IPS-18a (cell line): ENCODE results near the gene CKAP4.
"Not testable (repeated sequence)": the region's sequence is repeated elsewhere in the genome, so short reads cannot be mapped to it uniquely, and the experiment has no call there.

Source experiments
- H3K27ac ChIP-seq: one replicate; pipeline ENCODE4 v1.5.1; 2013; ENCODE audit warnings: low read length
- H3K27me3 ChIP-seq: one replicate; pipeline ENCODE4 v1.6.1; 2013; ENCODE audit warnings: mild to moderate bottlenecking, low read length; ENCODE audit not compliant: control insufficient read depth, insufficient read depth
- H3K36me3 ChIP-seq: one replicate; pipeline ENCODE4 v1.6.1; 2013; ENCODE audit warnings: low read depth, low read length; ENCODE audit not compliant: control insufficient read depth
- H3K4me1 ChIP-seq: one replicate; pipeline ENCODE4 v1.6.1; 2013; ENCODE audit warnings: low read depth, low read length; ENCODE audit not compliant: control insufficient read depth
- H3K4me3 ChIP-seq: one replicate; pipeline ENCODE4 v1.5.1; 2013; ENCODE audit warnings: low read length
- H3K9ac ChIP-seq: one replicate; pipeline ENCODE4 v1.6.1; 2013; ENCODE audit warnings: mild to moderate bottlenecking, low read length, moderate library complexity
- H3K9me3 ChIP-seq: one replicate; pipeline ENCODE4 v1.6.1; 2013; ENCODE audit warnings: low read depth, low read length; ENCODE audit not compliant: control insufficient read depth

CKAP4 gene

DNA sequence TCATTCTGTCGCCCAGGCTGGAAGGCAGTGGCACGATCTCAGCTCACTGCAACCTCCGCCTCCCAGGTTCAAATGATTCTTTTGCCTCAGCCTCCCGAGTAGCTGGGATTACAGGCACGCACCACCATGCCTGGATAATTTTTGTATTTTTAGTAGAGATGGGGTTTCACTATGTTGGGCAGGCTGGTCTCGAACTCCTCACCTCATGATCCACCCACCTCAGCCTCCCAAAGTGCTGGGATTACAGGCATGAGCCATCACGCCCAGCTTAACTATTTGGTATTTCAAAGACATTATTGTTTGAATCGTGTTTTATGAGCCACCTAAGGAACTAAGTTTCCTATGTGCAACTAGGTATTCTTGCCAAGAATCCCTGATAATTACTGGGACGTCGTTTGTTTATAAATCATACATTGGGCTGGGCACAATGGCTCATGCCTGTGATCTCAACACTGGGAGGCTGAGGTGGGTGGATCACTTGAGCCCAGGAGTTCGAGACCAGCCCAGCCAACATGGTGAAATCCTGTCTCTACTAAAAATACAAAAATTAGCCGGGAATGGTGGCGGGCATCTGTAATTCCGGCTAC lies 38.8 kb upstream of the CKAP4 start:
- not testable (repeated sequence) for H3K4me3 ChIP-seq, H3K36me3 ChIP-seq, H3K9ac ChIP-seq, H3K27ac ChIP-seq, H3K27me3 ChIP-seq, H3K9me3 ChIP-seq, H3K4me1 ChIP-seq

DNA sequence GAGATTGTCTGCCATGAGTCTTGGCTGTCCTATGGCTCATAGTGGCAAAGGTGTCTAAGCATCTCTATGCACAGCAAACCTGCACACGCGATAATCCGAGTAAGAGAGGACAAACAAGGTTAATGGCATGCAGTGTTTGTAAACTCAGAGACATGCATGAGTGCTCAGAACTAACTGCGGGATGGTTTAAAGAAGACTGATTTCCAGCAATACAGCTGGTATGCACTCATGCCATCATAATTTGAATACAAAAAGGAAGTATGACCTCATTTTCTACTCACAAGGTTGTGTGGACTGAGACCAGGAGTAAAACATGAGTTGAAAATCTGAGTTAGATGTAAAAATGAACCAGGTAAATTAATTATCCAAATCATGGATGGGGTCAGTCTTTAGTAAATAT lies 38.2 kb upstream of the CKAP4 start:
- no peaks in the 10 kb centered on the region for H3K4me1 ChIP-seq
- no peaks in the 10 kb centered on the region for H3K36me3 ChIP-seq
- no peaks in the 10 kb centered on the region for H3K9me3 ChIP-seq
- no peak overlapping the region for H3K4me3 ChIP-seq
- no peaks in the 10 kb centered on the region for H3K27me3 ChIP-seq
- no peak overlapping the region for H3K27ac ChIP-seq
- H3K9ac ChIP-seq: no peak overlapping the region

DNA sequence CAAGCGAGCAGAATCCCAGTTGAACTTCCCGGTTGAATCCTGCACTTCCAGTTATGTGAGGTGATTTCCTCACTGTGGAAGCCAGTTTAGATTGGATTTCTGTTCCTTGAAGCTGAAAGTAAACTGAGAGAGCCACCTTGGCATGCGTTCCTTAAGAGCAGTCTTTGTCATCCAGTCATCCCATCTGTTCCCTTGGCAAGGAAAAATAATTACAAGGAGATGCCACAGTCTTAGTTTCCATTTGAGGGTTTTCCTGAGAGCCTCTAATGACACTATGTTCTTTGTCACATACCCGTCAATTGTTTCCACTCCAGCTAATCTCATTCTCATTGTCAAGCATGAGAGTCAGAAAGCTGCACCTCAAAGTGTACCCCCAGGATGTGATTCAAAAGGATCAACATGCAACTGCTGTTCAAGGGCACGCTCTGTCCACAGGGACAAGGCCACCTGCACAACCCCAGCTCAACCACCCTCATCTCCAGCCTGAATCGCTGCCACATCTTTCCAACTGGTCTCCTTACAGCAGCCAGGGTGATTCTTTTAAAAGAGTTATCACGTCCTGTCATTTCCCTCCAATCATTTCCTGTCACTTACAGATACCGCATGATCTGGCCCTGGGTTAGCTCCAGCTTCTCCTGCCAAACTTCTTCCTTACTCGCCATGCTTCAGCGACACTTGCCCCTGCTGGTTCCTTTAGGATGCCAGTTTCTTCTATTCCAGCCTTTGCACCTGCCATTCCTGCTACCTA lies 36.7 kb upstream of the CKAP4 start:
- Histone ChIP-seq H3K36me3 (no peaks in the 10 kb centered on the region), H3K4me3 (no peak overlapping the region), H3K4me1 (no peaks in the 10 kb centered on the region), H3K27me3 (no peaks in the 10 kb centered on the region), H3K27ac (no peak overlapping the region), H3K9me3 (no peaks in the 10 kb centered on the region), H3K9ac (no peak overlapping the region)

DNA sequence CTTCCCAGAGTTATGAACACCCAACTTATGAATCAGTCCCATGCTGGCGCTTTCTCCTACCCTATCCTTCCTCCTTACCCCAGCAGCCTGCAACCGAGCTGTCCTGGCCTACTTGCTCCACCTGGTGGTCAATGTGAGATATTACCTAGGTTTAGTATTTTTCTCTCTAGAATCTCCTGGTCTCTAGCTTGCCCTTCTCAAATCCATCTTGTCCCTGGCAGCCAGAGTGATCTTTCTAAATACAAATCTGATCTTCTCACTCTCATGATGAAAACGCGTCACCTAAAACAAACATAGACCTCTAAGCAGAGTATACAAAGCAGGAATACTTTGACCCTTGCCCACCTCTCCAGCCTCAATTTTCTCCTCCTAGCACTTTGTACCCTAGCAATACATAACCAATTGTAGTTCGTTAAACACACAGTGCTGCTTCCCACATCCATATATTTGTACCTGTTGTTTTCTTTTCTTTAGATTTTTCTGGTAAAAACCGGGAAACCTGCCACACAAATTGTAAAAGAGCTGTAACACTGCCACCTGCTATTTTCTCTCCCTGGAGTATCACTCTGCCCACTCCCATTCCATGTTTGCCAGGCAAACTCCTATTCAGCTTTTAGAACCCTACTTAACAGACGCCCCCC lies 34.8 kb upstream of the CKAP4 start:
- H3K27me3 ChIP-seq: no peaks in the 10 kb centered on the region
- no peak overlapping the region for H3K27ac ChIP-seq
- H3K36me3 ChIP-seq: no peaks in the 10 kb centered on the region
- H3K4me1 ChIP-seq: no peaks in the 10 kb centered on the region
- no peak overlapping the region for H3K4me3 ChIP-seq
- H3K9me3 ChIP-seq: no peaks in the 10 kb centered on the region
- H3K9ac ChIP-seq: no peak overlapping the region

DNA sequence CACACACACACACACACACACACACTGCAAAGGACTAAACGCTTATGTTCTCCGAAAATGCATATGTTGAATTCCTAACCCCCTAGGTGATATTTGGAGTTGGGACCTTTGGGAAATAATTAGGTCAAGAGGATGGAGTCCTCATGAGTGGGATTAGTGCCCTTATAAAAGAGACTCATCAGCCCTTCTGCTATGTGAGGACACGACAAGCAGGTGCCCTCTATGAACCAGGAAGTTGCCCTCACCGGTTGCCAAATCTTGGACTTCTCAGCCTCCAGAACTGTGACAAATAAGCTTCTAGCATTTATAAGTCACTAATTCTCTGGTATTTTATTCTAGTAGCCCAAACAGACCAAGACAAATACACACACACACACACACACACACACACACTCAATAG lies 34.0 kb upstream of the CKAP4 start:
- no peak overlapping the region for H3K9ac ChIP-seq
- H3K27me3 ChIP-seq: no peaks in the 10 kb centered on the region
- H3K27ac ChIP-seq: no peak overlapping the region
- H3K36me3 ChIP-seq: no peaks in the 10 kb centered on the region
- H3K4me3 ChIP-seq: no peak overlapping the region
- H3K4me1 ChIP-seq: no peaks in the 10 kb centered on the region
- H3K9me3 ChIP-seq: no peaks in the 10 kb centered on the region

DNA sequence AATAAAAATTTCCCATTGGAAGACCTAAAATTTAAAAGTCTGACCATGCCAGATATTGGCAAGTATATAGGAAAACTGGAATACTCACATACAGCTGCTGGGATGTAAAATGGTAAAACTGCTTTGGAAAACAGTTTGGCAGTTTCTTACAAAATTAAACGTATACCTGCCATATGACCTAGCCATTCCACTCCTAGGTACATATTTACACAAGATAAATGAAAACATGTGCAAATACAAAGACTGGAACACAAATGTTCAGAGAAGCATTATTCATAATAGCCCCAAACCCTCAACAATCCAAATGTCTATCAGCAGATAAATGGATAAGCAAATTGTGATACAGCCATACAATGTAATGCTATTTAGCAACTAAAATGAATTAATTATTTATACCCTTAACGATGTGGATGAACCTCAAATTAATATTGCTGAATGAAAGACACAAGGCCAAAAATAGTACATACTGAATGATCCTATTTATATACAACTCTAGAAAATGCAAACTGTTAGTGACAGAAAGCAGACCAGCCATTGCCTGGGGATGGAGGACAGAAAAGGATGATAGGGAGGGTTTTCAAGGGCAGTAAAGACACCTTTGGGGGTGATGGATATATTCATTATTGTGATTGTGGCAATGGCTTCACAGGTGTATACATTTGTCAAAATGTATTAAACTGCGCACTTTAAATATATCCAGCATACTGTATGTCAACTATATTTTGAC lies 33.4 kb upstream of the CKAP4 start:
- no peaks in the 10 kb centered on the region for H3K4me1 ChIP-seq
- no peaks in the 10 kb centered on the region for H3K9me3 ChIP-seq
- H3K27ac ChIP-seq: no peak overlapping the region
- H3K4me3 ChIP-seq: no peak overlapping the region
- no peak overlapping the region for H3K9ac ChIP-seq
- H3K36me3 ChIP-seq: no peaks in the 10 kb centered on the region
- no peaks in the 10 kb centered on the region for H3K27me3 ChIP-seq

DNA sequence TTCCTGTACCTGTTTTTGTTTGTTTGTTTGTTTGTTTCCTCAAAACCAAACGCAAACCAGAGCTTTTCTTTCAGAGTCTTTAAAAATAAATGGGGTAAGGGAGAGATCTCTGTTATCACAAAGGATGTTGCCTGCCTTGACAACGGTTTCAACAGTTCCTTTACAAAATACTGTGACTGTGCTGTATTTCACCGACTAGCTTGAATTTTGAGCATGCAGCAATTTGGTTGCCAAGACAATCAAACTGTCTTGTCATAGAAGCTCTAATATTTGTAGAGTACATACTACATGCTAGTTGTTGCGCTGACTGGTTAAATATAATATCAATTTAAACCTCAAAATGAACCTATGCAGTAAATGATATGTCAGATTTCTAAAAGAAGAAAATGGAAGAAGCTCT lies 32.3 kb upstream of the CKAP4 start:
- Histone ChIP-seq H3K9ac (no peak overlapping the region), H3K4me3 (no peak overlapping the region), H3K27me3 (no peaks in the 10 kb centered on the region), H3K27ac (no peak overlapping the region), H3K36me3 (no peaks in the 10 kb centered on the region), H3K9me3 (no peaks in the 10 kb centered on the region), H3K4me1 (no peaks in the 10 kb centered on the region)

DNA sequence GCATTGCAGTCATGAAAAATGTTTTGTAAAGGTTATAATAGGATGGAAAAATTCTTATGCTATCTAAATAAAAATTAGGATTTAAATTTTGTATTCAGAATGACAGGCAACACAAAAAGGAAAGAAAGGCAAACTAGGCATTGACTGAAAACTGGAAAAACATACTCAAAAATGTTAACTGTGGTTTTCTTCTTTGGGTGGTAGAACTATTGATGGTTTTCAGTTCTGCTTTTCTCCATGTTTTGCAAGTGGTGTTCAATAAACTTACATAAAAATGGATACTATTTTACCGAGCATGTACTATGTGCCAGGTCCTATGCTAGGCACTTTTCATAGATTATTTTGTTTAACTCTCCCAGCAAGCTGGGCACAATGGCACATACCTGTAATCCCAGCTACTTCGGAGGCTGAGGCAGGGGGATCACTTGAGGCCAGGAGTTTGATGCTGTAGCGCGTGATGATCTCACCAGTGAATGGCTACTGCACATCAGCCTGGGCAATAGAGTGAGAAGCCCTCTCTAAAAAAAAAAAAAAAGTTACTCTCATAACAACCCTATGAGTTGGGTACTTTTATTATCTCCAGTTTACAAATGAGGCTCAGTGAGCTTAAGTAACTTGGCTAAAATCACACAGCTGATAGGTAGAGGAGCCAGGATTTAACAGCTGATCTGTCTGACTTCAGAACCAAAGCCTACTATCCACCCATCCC lies 28.4 kb upstream of the CKAP4 start:
- H3K36me3 ChIP-seq: no peaks in the 10 kb centered on the region
- no peak overlapping the region for H3K9ac ChIP-seq
- no peak overlapping the region for H3K4me3 ChIP-seq
- no peaks in the 10 kb centered on the region for H3K9me3 ChIP-seq
- no peaks in the 10 kb centered on the region for H3K27me3 ChIP-seq
- no peaks in the 10 kb centered on the region for H3K4me1 ChIP-seq
- H3K27ac ChIP-seq: no peak overlapping the region

DNA sequence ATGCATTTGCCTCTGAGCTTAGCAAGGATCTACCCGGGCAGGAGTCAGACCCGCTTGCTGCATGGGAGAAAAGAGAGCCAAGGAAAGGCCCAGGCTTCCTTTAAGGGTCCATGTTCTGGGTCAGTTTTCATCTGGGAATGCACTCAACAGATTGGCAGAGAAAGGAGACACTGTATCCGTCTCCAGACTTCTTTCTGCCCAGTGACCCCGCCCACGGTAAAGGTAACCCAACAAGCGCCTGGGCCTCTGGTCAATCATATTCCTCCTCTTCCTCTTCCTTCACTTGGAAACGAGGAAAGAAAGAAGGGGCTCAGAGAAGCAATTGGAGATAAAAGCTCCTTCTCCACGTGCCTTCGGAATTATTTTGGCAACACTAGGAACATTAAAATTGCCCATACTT lies 27.6 kb upstream of the CKAP4 start:
- Histone ChIP-seq H3K9ac (no peak overlapping the region), H3K9me3 (no peaks in the 10 kb centered on the region), H3K36me3 (no peaks in the 10 kb centered on the region), H3K4me3 (no peak overlapping the region), H3K4me1 (no peaks in the 10 kb centered on the region), H3K27ac (no peak overlapping the region), H3K27me3 (no peaks in the 10 kb centered on the region)

DNA sequence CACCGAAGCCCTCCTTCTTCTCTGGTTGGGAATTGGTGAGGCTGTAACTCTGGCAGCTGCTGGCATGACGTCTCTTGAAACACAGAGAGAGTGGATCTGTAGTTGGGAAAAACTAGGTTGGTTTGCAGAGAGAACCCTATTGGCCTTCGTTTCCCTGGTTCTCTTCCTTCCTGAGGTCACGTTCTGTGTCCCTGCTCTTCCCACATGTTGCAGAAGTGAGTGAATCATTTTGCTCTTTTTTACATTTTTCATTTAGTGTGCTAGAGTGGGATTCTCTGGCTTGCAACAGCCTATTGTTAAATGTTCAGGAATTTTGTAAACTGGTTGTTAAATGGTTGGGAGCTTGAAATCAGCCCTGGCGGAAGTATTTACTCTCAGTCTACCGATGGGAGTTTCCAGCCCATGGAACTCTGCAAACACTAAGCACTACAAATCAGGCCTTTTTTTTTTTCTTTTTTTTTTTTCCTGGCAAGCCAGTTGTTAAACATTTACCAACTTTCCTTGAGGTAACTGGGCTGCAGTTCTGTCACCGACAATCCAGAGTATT lies 26.8 kb upstream of the CKAP4 start:
- Histone ChIP-seq H3K4me1 (no peaks in the 10 kb centered on the region), H3K4me3 (no peak overlapping the region), H3K27ac (no peak overlapping the region), H3K9ac (no peak overlapping the region), H3K27me3 (no peaks in the 10 kb centered on the region), H3K36me3 (no peaks in the 10 kb centered on the region), H3K9me3 (no peaks in the 10 kb centered on the region)

DNA sequence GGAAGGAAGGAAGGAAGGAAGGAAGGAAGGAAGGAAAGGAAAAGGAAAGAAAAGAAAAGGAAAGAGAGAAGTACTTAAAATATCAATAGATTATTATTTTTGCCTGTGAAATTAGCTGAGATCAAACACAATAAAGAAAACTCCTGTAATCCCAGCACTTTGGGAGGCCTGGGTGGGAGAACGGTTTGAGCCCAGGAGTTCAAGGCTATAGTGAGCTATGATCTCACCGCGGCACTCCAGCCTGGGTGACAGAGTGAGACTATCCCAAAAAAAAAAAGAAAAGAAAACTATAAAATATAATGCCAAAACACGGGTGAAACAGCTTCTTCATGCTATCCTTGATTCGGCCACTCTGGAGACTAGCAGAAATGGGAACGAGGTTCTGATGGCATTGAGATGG lies 26.2 kb upstream of the CKAP4 start:
- Histone ChIP-seq H3K4me1 (no peaks in the 10 kb centered on the region), H3K9ac (no peak overlapping the region), H3K4me3 (no peak overlapping the region), H3K27me3 (no peaks in the 10 kb centered on the region), H3K27ac (no peak overlapping the region), H3K9me3 (no peaks in the 10 kb centered on the region), H3K36me3 (no peaks in the 10 kb centered on the region)
